GM12892 (cell line): ENCODE results near the gene LRRC42.

Source experiments
- POLR2A ChIP-seq: IDR thresholded peaks from 2 replicates; pipeline ENCODE4 v1.6.1; 2011; ENCODE audit warnings: low read depth, low read length, control low read depth
- POLR2AphosphoS5 ChIP-seq: IDR thresholded peaks from 2 replicates; pipeline ENCODE4 v1.6.1; 2011; ENCODE audit warnings: low read depth, low read length, control low read depth

DNA sequence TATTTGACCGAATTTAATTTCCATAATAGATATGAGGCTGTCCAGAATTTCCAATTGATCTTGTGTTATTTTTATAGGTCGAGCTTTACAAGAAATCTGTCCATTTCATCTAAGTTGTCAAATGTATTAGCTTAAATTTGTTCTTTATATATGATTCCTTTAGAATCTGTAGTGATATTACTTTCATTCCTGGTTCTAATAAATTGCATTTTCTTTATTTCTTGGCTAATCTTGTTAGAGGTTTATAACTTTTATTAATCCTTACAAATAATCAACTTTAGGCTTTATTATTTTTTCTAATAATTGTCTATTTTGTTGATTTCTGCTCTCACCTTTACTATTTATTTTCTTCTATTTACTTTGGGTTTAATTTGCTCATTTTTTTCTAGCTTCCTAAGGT lies 14.6 kb upstream of the LRRC42 start:
- no peak for TF ChIP-seq POLR2AphosphoS5
- TF ChIP-seq POLR2A: no peak
